GM21367 (cell line): ENCODE results near the gene RGS16.

ENCODE experiments used
- ATAC-seq: cut with Tn5 transposase; IDR thresholded peaks from one replicate; pipeline ENCODE4 v1.9.1; 2021; ENCODE audit not compliant: unreplicated experiment

Gene RGS16

DNA sequence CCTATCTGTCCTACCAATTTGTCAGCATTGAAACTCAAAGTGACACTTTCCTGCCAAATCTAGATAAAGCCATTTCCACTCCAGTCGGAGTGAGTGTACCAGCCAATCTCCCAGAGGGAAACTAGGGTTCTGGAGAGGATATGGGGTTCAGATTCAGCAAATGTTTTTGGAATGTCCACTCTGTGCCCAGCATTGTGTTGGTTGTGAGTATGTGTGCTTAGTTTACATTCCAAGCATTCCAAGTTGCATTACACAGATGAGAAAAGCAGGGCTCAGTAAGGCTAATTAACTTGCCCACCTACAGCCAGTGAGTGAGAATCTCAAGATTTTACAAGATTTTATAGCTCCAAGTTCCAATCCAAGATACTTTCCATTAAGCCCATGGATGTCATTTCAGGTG lies 26.4 kb upstream of the RGS16 start:
- ATAC-seq, result no peak

DNA sequence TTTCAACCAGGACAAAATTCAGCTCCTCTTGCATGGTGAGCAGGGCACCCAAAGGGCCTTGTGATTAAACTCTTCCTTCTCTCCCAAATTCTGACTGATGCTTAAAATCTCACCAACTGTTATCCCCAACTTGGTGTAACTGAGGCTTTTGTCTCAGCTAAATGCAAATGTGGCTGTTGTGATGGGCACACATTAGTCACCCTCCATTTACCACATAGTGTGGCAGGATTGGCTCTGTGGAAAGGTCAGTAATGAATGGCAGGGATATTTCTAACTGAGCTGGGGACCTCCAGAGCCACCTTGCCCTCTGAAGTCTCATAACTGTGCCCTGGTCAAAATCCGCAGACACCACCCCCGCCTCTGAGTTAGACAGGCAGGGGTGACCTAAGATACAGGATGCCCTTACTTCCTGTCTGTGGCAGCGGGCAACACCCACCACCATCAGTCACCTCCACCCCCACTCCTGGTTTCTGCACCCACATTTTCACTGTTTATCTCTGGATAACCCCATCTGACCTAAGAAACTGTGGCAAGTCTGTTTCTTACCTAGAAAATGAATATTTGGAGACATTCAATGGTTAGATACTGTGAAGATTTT lies 25.4 kb upstream of the RGS16 start:
- peak; percentile 38 for ATAC-seq

DNA sequence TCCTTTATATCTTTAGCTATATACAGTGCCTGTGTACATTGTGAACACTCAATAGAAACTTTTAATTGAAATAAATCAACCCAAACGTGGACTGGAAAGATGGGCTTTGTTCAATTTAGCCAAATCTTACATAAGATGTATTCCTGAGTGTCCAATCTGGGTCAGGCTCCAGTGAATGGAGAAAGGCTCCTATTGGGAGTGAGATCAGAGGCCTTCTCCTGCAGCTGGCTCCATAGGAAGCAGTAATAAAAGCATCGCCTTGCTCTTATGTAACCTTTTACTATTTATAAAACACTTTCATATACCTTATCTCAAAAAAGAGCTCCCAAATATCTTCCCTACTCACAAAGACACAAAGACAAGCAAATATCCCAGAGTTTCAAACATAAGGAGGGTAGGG lies 24.9 kb upstream of the RGS16 start:
- no peak for ATAC-seq

DNA sequence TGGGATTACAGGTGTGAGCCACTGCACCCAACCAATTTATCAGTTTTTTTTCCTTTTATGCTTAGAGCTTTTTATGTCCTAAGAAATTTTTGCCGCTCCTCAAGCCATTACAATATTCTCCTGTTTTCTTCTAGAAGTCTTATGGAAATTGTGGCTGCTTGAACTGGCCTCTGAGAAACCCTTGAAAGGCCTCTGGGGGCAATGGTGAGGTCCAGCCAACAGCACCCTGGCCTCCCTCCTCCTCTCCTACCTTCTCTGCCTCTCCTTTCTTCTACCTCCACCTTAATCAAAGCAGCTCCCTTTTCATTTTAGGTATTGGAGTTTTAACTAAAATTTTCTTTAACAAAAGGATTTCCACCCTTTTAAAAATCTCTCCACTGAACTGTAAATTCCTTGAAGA lies 24.5 kb upstream of the RGS16 start:
- ATAC-seq, result no peak

DNA sequence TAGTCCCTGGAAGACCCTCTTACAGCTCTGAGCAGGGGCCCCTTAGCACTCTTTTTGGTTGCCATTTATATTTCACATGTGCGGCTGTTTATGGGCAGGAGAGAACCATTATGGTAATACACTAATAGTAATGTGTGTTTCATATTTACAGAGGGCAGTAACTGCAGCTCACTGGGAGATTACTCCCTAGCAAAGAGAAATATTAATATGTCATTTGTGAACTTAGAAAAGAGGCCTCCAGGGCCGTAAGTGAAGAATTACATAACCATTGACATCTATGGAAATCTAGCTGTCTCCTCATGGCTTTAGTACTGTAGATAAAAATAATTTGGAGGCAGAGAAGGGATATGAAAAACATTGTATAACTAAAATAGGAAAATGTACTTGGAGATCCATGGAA lies 23.4 kb upstream of the RGS16 start:
- ATAC-seq, result no peak

DNA sequence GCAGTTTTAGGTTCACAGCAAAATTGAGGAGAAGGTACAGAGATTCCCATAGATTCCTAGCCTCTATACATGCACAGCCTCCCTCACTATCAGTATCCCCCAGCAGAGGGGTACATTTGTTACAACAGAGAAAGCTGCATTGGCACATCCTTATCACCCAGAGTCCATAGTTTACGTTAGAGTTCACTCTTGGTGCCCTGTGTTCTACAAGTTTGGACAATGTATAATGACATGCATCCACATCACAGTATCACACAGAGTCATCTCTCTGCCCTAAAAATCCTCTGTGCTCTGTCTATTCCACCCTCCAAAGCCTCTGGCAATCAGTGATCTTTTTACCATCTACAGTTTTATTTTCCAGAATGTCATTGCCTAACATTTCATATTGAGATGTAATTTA lies 22.3 kb upstream of the RGS16 start:
- no peak for ATAC-seq

DNA sequence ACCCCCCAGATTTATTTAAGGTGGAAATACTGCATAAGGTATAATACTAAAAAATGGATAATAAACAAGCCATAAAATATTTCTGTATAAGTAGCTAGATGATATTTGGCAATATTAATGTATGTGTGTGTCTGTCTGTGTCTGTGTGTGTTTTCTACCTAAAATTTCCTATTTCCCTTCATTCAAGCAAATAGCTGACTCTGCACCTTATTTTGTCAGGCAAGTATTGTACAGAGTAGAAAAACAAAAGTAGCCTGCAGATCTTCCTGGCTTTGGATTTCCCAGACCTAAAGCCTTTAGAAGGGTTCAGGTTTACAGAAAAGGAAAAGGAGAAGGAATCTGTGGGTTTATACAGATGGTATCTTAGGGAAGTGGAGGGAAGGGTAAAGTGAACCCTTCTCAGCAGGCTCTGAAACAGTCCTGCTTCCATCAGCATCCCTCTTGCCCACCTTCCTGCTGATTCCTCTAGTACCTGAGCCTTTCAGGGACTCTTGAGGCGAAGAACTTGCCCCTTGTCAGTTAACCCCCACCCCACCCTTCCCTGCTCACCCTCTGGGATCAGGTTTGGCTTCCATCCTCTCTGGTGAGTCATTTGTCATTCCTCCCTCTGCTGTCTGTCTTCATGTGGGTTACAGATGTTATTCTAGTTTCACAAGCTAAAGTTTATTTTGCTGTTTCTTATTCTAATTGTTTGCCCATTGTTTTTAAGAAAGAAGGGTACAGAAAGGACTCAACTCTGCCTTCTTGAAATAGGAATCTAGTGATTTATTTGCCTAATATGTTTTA lies 21.7 kb upstream of the RGS16 start:
- no peak for ATAC-seq

DNA sequence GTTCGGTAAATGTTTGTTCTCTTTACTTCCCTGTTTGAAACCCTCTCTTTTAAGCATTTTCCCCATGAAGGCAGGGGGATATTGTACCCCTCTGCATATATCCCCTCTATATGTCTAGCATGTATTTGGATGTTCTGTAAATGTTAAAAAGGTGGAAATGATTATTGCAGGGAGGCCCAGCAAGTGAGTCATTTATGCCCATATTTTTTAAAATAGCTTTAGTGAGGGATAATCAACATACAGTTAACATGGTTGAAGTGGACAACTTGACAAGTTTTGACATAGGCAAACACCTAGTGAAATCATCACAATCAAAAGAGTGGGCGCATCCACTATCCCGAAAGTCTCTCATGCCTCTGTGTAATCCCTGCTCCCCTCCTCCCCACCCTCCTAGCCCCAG lies 20.8 kb upstream of the RGS16 start:
- no peak for ATAC-seq

DNA sequence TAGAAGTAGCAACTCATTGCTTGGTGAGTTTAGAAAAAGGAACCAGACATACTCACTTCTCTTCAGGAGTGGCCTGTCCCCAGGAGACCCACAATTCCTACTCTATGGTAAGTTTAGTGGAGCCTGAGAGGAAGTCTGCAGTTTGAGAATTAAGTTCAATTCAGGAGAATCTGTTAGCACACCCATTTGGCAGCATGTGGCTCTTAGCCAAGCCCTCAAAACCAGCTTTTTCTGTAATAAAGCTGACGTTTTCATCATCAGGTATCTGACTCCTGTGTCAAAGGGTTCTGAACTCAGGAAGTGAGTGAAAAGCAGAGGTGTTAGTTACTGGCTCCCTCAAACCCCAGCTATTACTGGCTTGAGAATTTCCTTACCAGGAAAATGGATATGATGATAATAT lies 20.4 kb upstream of the RGS16 start:
- no peak for ATAC-seq

DNA sequence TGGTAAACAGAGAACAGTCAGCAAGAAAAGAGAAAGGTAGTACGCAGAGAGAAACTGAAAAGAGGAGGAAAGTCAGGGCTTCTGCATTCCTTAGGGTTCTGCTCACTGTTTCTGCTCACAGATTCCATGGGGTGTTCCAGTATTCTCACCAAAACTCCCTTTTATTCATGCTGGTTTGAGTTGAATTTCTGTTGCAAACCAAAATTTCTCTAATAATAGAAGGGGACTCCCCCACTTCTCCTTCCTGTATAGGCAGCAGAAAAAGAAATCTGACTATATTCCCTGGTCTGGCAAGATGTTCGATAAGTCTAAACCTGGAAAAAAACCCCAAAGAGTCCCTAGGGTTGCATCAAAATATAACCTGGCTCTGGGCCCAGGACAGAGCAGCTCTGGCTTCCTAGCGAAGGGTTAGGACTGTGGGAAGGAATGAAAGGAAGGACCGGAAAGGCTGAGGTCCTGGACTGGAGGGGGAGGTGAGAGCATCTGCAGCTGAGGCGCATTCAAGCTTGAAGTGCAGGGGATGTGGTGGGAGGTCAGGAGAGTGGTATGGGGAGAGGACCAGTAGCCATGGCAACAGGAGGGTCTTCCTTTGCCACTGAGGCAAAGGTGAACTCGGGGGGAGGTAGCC lies 18.8 kb upstream of the RGS16 start:
- no peak for ATAC-seq

DNA sequence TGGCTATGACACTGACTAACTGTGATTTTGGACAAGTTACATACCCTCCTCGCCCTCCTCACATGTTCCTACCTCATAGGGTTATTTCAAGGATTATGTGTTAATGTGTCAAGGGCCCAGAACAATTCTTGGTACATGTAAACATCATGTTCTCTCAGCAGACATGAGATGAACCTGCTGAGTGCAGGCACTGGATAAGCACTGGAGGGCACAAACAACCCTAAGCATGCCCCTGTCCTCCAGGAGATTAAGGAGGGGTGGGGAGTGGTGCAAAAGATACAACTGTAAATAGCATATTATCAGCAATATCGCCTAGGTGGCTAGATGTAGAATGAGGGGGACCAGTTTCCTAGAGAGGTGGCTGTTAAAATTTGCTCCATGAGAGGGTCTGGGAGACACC lies 17.7 kb upstream of the RGS16 start:
- no peak for ATAC-seq

DNA sequence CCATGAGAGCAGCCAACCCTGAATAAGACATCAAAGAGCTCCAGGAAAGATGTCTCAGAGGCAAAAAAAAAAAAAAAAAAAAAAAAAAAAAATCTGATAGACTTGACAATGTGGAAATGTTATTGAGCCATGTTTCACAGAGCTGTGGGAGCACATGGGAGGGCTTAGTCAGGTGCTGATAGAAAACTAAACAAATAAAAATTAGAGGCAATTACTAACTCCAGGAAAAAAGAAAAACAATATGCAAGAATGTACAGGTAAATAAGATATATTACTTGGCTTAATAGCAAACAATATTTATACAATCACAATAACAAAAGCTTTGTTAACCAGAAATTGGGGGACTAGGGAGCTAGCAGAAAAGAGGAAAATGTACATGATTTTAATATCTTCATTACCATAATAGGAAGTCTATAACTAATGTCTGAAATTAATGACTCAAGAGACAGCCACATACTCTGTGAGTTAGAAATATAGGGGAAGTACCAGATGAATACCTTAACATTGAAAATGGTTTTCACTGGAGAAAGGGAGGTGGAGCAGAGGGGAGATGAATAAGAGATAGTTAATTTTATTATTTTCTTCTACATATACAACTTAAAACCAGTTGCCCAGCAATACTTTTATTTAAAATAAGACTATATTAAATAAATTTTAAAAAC lies 16.9 kb upstream of the RGS16 start:
- ATAC-seq, result no peak

DNA sequence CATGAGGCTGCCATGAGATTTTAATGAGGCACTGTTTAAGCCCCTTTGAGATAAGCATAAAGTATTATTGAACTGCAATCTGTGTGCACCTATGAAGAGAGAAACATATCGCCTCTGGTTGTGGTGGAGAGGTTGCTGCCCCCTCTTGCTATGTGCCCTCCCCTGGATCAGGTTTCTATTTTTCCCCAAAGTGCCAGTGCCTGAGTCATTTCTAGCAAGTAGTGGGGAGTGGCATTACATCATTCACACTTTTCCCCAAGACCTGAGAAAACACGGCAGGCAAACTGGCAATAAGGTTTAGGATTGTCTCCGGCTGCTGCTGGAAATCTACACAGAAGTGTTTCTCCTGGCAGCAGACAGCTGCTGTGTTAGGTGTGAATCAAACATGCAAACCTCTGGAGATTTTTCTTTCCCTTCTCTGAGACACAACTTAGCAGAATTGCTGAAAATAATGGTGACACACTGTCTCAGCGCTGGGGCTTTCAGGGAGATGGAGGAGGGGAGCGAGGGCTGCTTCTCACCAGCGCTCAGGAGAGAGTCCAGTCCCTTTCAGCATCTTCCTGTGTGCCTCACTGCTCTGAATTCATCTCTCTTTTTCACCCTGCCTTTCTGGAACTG lies 13.7 kb upstream of the RGS16 start:
- no peak for ATAC-seq

DNA sequence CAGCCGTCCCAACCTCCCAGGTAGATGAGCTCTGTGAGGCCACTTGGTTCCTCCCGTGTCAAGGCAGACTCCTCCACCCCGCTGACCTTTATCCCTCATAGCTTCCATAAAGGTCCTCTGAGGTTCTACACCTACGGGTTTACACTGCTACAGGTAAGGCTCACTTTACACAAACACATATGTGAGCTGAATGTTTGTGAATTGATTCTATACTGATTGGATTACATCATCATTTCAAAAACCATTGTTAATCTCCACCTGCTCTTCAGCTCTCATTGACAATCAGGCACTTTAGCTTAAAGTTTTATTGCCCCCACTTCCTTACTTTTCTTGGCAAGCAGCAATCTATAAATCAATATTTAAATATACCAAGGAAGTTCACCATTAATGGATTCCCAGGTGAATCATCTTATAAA lies 12.8 kb upstream of the RGS16 start:
- no peak for ATAC-seq

DNA sequence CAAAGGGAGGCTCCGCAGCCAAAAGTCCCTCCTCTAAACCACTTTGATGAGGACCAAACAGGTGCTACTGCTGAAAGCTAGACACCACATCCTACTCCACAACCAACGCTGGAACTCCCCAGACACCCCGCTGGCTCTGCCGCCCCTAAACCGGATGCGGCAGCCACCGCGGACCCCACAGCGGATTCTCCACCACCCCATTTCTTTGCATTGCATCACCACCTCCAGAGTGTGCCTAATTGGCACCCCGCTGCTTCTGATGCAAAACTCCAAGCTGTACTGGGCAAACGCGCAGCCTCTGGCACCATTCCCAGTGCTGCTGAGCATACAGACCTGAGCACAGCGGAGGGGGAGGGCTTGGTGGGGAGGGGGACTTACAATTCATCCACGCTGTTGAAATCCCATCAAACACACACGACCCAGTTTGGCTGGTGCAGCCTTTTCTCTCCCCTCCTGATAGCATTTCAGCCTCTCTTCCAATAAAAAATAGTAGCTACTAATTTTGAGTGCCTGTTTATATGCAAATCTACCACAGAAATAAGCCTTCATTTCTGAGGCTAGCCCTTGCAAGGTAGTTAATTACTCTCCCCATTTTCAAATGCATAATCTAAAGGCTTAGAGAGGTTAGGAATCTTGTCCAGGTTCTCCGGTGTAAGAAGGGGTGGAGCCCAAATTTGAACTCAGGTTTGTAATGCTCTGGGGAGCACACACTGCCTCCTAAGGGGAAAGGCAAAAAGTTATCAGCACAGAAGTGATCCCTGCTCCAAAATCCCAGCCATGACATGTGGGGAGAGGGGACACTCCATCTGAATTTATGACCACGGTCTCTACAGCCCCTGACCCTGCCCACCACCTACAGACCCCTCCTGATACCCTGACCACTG lies 12.2 kb upstream of the RGS16 start:
- ATAC-seq, result peak; percentile 69

DNA sequence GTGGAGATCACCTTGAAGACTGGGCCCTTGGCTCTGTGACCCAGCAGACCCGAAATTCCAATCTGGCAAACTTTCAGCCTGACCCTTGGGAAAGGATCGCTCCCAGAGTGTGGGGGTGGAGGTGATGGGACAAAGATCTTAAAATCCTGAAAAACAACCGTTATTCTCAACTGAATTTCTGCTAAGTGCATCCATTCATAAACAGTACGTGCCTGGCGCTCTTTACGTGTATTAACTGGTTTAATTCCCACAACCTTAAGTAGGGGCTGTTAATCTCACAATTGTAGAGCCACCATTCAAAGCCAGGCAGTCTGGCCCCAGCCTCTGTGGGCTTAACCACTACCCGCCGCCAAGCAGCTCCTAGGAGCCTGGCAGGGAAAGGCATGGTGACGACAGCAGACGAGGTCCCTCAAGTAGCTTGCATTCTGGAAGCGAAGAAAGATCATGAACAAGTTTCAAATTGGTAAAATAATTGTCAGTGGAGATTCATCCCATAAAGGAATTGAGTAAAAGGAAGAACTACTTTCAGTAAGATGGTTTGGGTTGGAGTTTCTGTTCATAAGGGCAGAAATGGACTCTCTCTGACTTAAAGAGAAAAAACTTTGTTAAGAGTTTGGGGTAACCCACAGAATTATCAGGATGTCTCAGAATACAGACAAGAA lies 11.4 kb upstream of the RGS16 start:
- peak; percentile 17 for ATAC-seq

DNA sequence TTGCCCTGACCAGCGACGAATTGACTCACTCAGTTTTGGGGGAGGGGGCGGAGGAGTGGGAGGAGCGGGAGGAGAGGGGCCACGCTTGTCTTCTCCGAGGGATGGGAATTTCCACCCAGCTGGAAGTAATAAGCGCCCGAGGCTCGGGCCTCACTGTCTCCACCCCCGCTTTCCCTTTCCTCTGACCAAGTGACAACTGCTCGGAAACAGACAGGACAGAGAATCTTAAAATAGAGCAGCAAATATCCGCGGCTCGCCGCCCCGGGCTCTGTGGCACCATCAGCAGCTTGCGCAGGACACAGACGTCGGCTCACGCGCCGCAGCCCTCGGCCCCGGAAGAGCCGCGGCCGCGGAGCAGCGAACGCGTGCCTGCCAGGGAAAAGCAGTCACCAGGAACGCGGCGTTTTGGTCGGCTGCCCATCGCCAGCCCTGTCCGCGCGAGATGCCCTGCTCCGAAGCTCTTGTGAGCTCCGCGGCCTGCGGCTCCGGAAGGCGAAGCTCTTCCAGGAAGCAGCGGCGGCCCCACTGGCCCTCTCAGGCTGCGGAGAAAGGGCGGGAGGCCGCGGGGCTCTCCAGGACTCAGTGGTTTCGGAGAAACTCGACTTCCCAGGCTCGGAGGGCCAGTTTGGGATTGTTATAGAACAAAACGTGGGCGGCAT lies 10.7 kb upstream of the RGS16 start:
- ATAC-seq, result peak; percentile 26

DNA sequence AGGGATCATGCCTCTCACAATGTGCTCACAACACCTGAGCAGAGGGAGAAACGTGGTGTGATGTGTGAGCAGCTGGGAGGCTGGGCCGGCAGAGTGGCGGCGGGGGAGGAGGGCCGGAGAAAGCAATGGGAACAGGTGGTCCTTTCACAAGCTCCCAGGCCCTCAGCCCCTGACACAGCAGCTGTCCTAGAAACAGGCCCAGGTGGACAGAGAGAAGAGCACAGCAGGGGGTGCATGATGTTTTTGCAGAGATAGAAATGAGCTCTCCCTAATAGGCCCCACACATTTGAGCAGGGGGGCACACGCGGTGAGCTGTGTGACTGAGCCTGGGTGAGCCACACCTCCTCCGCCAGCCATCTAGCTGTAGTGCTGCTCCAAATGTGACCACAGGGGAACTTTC lies 7.6 kb upstream of the RGS16 start:
- no peak for ATAC-seq

DNA sequence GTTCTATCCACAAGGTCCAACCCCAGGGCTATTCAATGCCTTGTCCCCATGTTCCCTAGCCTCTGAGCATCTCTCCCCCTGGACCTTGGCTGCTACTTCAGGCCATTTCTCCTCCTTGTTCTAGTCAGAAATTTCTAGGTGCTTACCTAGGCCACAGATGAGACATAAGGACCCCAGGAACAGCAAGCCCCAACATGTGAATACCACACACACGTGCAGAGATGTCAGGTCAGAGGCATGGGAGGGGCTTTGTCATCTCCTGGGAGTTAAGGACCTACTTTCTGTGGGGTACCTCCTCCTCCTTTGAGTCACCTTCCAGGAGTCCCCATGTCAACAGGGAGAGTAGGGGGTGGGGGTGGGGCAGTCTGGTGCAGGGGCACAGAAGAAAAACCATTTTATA lies 7.1 kb upstream of the RGS16 start:
- no peak for ATAC-seq
